LNCaP clone FGC (cell line): Measurements from ENCODE around the gene SPA17.

Experiments used
- DNase-seq: peaks from one replicate; pipeline ENCODE4 v3.0.0-alpha.2; 2011; ENCODE audit warnings: low read depth
- H3K4me3 ChIP-seq: 2 replicates; pipeline ENCODE4 v1.5.1; 2011; ENCODE audit warnings: mild to moderate bottlenecking, low read depth, low read length, control low read depth
- TF ChIP-seq, protein P1 (sequence below): IDR thresholded peaks from 2 replicates; pipeline ENCODE4 v1.5.1; 2012; ENCODE audit warnings: mild to moderate bottlenecking; ENCODE audit not compliant: control insufficient read depth, insufficient read depth; ENCODE audit errors: extremely low read depth

Gene SPA17

DNA sequence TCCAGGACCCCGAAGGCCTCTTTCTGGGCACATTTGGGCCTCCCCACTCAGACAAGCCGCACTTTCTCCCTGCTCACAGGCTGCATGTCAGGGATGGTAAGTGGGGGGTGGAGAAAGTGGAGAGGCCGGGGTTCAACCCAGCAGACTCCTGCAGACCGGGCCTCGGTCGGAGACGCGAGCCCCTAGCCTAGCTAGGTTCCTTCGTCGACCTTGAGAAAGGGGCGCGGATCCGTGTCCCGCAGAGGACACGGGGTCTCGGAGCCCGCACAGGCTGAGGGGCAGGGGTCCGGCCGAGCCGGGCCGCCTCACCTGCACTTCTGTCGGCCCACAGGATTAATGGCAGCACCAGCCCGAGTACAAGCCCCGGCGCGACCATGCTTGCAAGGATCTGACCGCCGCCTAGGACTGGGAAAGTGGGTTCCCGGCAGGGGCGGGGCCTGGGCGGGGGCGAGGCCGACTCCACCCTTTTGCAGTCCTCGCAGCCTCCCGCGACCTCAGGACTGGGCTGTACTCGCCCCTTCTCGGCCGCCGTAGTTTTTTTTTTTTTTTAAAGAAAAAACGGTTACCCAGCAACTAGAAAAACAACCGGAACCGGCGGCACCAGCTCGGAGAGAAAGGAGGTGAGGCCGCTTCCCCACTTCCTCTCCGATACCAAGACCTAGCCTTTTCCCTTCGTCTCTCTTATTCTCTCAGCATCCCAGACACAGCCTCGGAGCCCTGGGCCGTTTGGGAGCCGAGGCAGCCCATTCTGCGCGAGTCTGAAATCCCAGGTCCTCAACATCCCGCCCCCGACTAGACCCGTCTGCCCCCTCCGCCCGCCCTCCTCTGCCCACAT lies at the start of gene SPA17, which contains the start of gene SIAE:
SPA17 (plus strand) TSS at position 572 of the 835 bp plus-strand sequence. CDS start 1,361 bp downstream, outside the sequence.
SIAE (minus strand) TSS at position 407 of the 835 bp plus-strand sequence; CDS start at position 376, 31 bp downstream.
- H3K4me3 ChIP-seq, result peak within 1 kb of the TSS; percentile 81
- TF ChIP-seq, protein P1, sequence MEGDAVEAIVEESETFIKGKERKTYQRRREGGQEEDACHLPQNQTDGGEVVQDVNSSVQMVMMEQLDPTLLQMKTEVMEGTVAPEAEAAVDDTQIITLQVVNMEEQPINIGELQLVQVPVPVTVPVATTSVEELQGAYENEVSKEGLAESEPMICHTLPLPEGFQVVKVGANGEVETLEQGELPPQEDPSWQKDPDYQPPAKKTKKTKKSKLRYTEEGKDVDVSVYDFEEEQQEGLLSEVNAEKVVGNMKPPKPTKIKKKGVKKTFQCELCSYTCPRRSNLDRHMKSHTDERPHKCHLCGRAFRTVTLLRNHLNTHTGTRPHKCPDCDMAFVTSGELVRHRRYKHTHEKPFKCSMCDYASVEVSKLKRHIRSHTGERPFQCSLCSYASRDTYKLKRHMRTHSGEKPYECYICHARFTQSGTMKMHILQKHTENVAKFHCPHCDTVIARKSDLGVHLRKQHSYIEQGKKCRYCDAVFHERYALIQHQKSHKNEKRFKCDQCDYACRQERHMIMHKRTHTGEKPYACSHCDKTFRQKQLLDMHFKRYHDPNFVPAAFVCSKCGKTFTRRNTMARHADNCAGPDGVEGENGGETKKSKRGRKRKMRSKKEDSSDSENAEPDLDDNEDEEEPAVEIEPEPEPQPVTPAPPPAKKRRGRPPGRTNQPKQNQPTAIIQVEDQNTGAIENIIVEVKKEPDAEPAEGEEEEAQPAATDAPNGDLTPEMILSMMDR, result no peak
- DNase-seq, result peak; percentile 89

DNA sequence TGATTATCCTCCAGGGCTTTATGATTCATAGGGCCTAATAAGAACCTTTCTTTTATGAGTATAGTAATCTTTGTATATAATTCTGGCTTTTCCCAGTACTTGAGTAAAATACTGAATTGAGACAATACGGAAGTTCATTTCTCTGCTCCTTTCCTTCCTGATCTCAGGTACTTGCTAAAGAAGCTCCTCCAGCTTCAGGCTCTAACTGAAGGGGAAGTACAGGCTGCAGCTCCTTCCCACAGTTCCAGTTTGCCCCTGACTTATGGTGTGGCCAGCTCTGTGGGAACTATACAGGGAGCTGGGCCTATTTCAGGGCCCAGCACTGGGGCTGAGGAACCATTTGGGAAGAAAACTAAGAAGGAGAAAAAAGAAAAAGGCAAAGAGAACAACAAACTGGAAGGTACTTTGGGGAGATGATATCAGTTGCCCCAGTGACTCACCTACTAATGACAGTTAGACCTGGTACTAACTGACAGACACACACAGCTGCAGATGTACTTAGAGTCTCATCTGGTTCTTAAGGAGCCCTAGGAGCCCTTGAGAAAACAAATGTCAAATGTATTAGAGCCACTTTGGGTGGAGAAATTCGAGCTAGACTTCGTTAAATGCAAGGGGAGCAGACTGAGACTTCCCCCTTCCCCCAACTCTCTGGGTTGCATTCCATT lies 48.1 kb upstream of the SPA17 start:
- DNase-seq, result no peak
- peak overlapping the region; percentile 93 for H3K4me3 ChIP-seq
- TF ChIP-seq, protein P1, result no peak

- no peak for DNase-seq
- no peak overlapping the region for H3K4me3 ChIP-seq
- TF ChIP-seq, protein P1, result no peak
Observed at GRCh38 chr11:124627546-124627945, 46.2 kb upstream of the SPA17 start.

- peak overlapping the region; percentile 22 for H3K4me3 ChIP-seq
- peak; percentile 92 for DNase-seq
- TF ChIP-seq, protein P1, result no peak
Observed at GRCh38 chr11:124629961-124630360, 43.7 kb upstream of the SPA17 start.

DNA sequence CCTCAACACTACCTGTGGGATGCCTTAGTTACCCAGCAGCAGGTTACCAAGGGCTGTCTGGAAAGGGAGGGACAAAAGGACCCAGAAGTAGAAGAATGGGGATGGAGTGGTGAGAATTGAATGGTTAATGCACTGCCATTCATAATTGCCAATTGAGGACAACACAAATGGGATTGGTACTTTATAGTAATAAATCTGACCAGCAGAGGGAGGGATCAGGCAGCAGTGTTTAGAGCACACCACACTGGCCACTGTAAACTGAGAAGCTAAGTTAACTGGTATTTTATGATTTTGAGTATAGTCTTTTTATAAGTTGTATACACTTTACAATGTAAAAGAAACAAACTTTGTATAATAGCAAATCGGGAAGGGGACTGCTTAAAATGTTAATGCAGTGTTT lies 40.3 kb upstream of the SPA17 start:
- DNase-seq, result no peak
- TF ChIP-seq, protein P1, result peak; percentile 59
- no peak overlapping the region for H3K4me3 ChIP-seq

DNA sequence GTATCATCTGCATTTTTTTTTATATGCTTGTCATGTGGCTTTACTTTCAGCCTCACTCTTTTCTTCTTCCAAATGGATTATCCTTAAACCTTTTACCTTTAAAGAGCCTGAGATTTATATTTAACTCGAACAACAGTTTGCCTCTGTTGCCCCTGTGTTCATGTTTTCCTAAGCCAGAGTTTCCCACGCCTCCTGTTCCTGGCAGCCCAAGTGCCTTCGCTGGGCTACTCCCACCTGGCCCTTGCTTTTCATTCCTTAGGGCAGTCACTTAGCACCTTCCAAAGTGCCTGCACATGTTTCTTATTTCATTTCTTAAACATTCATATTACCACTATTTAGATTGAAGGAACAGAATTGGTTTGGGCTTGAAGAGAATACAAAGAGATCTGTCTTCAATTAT lies 37.8 kb upstream of the SPA17 start:
- TF ChIP-seq, protein P1, result no peak
- H3K4me3 ChIP-seq, result no peak overlapping the region
- DNase-seq, result no peak

- TF ChIP-seq, protein P1, result no peak
- DNase-seq, result no peak
- no peak overlapping the region for H3K4me3 ChIP-seq
Observed at GRCh38 chr11:124638500-124638899, 35.2 kb upstream of the SPA17 start.
